CD4-positive, alpha-beta T cell treated with Interleukin-1 beta for 1 hour (primary cell): Measurements from ENCODE around the gene CD2AP.
"Not testable (repeated sequence)": the region's sequence is repeated elsewhere in the genome, so short reads cannot be mapped to it uniquely, and the experiment has no call there.

Source experiments
- DNase-seq, 2 donors: peaks; one replicate each; pipeline ENCODE4 v3.0.0-alpha.2; 2020 to 2022

CD2AP gene

DNA sequence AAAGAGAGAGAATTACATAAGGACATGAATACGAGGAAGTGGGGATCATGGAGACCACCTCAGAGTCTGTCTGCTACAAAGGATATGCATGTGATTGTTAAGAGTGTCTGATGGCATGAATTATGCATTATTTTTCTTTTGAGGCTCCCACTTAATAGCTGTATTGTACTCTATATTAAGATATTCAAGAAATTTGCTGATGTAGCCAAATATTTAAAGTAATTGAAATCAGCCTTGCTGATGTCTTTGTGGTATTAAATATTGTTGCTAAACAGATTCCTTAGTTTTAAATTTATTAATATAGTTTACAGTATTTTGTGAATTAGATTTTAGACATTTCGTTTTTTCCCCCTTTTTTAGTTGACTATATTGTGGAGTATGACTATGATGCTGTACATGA, 25.3 kb downstream of the CD2AP start:
- no peak for DNase-seq

DNA sequence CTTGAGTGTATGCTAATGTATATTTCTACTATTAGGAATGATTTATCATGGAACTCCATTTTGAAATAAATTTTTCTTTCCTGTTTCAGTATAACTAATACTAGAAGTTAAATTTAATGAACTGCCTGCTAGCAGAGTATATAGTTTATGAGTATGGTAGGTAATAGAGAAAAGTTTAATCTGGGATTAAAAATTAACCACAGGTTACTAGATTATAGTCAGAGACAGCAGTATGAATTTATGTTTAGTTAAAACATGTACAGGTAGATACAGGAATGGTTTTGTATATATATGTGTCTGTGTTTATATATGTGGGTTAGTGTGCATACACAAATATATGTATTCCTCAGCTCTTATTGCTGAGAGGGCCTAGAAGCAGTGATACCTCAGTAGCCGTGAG, 32.3 kb downstream of the CD2AP start:
- DNase-seq = no peak

DNA sequence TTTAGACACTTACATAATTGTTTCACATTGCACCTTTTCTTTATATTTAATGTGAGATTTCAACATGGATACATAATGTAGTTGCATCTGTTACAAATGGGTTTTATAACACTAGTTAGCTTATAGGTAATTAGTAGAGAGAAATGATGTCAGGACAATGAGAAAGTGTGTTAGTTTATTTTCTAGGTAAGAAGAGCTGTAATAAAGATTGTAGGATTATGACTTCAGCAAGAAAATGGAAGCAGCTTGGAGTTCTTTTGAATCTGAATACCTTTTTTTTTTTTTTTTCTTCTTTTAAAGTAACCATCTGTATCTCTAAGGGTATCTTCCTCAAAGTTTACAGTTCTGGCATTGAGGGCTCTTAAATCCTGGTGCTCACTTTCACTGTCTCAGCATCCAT, 35.3 kb downstream of the CD2AP start:
- no peak for DNase-seq

GRCh38 chr6:47519279-47519678, 41.7 kb downstream of the CD2AP start:
- DNase-seq = no peak

- no peak for DNase-seq
These were observed 42.7 kb downstream of the CD2AP start for GRCh38 chr6:47520282-47520681.

- no peak for DNase-seq
These were observed 44.4 kb downstream of the CD2AP start for GRCh38 chr6:47521961-47522360.

DNA sequence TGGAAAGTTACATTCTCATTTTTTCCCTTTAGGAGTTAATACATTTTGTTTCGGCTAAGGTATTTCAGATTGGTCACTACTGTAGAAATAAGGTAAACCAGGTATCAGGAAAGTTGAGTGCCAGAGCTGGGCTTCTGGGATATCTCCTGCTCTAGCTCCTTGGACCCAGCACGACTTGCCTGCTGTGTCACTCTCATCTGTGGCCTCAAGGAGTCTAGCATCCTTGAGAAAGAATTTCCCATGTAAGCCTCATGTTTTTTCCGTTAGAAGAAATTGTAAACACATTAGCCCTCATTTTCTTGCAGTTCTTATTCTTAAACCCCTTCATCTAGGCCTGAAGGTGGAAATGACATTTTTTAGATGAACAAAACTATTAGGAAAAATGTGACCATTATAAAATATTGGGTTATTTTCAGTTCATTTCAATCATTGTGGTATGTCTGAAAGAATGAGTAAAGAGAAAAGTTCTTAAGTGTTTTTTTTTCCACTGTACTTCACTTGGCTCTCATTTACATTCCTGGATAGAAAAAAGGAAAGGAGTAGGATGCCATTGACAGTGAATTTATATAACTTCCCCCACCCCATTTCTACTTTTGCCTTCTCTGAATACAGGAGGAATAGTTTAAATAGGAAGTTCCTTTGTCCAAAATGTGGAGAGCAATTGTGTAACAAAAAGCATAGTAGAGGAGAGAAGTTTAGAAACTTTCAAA, 46.7 kb downstream of the CD2AP start:
- no peak for DNase-seq

DNA sequence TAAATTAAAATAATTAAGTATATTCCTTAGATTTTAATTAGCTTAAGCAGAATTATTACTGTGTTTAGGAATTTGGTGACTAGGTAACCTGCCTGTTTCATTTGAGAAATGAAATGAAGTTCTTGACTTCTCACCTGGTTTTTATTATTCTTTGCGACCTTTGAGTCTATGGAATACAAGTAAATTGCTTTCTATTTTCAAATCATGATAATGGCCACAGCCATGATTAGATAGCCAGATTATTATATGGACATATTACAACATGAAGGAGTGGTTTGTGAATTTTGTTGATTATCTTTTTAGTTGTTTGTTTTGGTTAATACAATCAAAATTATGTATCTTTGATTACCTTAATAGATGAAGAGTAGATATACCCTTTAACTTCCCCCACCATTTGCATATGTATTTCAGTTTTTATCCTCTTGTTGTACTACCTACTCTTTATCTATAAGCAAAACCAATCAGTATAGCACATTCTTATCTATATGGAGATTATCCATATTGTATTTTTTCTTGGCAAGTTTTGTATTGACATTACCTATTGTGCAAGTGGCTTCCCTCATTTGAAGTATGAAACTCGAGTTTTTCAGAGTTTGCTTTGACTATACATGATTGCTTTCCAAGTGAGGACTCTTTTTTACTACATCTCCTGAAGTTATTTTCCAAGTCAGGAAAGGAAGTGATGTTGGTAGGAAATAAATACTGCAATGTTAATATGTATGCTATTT, 47.9 kb downstream of the CD2AP start:
- DNase-seq = no peak

DNA sequence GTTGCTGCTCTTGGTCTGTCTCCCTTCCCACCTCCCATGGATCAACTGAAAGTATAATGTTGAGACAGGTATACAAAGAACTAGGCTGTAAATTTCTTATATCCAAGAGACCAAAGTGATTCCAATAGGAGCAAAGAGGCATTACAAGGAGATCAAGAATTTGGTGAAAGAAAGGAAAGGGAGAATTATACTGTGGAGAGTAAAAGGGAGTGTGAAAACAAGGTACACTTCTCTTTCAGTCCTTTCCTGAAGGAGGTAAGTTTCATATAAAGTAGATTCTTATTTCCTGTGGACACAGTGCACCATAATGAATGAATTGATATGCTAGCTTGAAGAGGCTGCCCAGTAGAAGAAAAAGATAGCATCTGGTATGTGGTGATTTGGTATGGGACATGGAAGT, 49.7 kb downstream of the CD2AP start:
- DNase-seq = no peak

GRCh38 chr6:47529734-47530133, 52.1 kb downstream of the CD2AP start:
- DNase-seq = no peak

DNA sequence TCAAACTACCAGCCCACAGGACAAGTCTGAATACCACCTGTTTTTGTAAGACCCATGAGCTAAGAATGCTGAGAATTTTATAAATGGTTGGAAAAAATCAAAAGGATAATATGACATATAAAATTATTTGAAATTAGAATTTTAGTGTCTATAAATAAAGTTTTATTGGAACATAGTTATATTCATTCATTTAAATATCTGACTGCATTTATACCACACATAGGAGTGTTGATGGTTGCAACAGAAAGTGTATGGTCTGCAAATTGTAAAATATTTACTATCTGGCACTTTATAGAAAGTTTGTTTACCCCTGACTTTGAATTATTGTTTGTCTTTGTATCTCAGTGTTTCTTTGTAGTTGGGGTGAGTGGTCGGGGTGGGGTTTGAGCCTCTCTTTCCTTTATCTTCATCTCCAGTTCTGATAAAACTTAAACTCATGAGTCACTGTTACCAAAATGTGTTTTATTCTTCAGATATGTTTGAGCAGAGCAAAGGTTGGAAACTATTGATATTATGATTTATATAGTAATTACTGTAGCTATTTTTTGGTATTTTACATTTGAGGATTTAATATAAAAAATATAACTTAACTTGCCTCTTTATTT, 55.5 kb downstream of the CD2AP start:
- DNase-seq = no peak

DNA sequence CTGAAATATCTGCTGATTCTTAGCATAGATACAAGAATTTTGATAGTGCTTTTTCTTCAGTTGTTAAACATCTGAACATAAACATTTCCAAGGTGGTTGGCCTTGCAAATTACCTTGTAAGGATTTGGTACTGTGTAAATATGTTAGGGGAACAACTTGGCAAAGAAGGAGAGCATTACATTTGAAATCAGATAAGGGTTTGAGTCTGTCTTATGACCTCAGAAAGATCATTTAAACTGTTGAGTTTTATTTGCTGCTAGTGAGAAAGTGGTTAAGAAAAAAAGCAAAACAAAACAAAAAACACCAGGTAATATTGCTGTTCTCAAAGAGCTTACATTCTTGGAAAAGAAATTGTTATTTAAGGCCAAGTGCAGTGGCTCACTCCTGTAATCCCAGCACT, 56.5 kb downstream of the CD2AP start:
- DNase-seq = no peak

DNA sequence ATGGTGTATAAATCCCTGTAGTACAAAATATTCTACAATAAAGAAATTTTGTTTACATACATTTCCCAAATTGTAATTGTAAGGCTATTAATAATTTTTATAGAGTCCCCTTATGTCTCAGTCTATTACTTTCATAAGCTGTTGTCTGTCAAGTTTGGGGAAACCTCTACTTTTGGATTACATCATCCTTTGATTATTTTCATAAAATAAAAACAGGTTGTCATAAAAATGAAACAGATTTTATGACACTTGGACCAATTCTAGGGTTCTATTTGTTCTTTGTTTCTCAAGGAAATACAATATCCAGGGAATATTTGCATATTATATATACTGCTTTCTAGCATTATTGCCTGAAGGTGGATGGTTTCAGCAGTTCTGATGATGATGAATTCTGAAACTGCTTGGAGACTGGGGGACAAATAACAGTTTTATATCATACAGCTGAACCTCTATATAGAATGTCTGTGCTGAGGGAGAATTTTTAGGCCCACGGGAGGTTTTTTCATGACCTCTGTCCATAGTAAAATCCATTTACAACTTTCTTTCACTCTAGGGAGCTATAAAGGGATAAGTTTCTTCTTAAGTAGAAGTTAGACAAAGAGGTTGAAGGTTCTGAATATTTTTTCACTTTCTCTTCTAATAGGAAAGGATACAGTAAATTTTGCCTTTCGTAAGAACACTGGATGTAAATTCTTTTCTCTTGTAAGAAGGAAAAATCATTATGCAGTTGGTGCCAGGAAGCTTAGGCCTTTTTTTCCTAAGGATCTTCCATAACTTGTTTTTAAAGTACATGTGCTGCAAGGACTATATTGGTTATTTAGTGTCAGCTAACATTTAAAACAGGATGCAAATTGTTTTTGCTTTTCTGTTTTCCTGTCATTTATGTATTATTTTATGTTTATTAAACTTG, 58.0 kb downstream of the CD2AP start:
- no peak for DNase-seq

DNA sequence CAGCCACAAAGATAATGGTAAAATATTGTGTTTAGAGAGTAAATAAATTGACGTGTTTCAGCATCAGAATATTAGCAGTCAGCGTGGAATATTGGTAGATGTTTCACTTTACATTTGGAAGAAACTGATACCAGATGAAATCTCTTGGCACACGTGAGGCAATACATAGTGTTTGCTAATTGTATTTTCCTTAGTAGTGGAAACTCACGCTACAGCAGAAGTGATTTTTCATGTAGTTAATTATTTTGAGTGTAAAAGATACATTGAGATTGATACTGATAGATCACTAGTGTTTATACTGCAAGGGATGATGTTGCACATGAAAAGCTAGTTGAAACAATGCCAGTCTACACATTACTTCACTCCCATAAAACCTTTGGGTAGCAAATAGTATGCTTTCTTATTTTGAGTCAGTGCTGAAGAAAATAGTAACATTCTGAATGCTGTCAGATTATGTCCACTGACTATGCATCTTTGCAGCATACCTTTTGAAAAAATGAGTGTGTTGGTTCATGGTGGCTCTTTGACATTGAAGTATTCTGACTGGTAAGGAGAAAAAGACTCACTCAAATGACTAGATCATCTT, 59.3 kb downstream of the CD2AP start:
- no peak for DNase-seq

DNA sequence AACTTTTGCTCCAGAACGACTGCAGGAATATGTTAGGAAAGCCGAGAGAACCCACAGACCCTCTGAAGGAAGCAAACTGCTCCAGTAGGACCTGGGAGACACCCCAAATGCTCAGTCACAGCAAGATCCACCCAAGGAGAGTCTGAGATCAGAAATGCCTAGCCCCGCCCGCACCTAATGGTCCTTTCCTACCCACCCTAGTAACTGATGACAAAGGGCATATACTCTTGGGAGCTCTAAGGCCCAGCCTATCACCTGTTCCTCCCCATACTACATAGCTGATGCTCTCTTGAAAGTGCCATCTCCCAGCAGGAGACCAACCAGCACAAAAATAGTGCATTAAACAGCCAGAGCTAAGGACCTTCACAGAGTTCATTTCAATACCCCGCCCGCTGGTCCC, 67.6 kb downstream of the CD2AP start:
- DNase-seq = no peak

DNA sequence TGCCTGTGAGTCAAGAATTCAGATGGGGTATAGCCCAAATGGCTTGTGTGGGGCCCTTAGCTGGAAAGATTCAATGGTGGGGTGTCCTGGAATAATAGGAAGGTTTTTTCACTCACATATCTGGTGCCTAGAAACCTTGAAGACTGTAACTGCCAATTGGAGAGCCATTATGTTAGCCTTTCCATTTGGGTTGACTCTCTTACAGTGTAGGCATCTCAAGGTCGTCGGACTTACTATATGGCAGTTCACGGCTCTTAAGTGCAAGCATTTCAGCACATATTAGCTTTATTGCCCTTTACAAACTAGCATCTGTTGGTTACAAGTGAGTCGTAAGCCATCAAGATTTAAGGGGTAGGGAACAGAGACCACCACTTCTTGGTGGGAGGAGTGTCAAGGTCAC, 74.1 kb downstream of the CD2AP start:
- no peak for DNase-seq

- no peak for DNase-seq
These were observed 74.7 kb downstream of the CD2AP start for GRCh38 chr6:47552319-47552718.

DNA sequence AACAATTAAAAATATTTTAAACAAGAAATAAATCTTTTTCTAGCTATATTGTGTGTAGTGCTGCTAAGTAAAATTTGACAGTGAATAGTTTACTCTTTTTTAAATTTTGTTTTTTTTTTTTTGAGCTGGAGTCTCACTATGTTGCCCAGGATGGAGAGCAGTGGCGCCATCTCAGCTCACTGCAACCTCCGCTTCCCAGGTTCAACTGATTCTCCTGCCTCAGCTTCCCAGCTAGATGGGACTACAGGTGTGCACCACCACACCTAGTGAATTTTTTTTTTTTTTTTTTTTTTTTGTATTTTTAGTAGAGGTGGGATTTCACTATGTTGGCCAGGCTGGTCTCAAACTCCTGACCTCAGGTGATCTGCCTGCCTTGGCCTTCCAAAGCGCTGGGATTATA, 75.7 kb downstream of the CD2AP start:
- DNase-seq = not testable (repeated sequence)

GRCh38 chr6:47556459-47556858, 78.9 kb downstream of the CD2AP start:
- DNase-seq = not testable (repeated sequence)

GRCh38 chr6:47563162-47563561, 85.6 kb downstream of the CD2AP start:
- no peak for DNase-seq

DNA sequence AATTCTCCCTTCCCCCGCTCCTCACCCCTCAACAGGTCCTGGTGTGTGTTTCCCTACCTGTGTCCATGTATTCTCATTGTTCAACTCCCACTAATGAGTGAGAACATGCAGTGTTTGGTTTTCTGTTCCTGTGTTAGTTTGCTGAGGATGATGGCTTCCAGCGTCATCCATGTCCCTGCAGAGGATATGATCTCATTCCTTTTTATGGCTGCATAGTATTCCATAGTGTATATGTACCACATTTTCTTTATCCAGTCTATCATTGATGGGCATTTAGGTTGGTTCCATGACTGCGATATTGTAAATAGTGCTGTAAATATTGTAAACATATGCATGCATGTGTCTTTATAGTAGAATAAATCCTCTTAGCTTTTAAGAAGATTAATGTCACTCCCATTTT, 89.0 kb downstream of the CD2AP start:
- not testable (repeated sequence) for DNase-seq

GRCh38 chr6:47567586-47567985, 90.0 kb downstream of the CD2AP start:
- no peak for DNase-seq

GRCh38 chr6:47571488-47571887, 93.9 kb downstream of the CD2AP start:
- no peak for DNase-seq
